ENCODE data around the gene ASB9.
"Not testable (repeated sequence)": the region's sequence is repeated elsewhere in the genome, so short reads cannot be mapped to it uniquely, and the experiment has no call there.

Gene ASB9

GRCh38 chrX:15269618-15270521 is at the start of gene ASB9:
ASB9 (minus strand) TSS chrX:15270083; CDS start chrX:15269874, 209 bp downstream.
- DNase-seq = no peak

DNA sequence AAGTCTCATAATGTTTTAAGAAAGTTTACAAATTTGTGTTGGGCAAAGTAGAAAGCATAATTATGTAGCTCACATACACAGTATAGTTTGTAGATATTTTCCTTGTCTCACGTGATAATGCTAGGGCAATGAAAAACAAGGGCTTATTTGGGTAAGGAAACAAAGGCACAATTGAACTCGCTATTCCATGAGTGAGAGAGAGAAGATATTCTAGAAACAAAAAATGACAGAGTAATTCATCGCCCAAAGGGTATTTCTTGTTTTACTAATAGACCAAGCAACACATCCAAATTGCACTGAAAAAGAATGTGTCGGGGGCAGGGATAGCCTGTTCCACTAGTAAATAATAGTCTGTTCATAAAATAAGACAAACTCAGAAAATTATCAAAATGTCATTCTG is 49.2 kb upstream of the ASB9 start:
- peak; percentile 20 for DNase-seq

- DNase-seq = no peak
Observed at GRCh38 chrX:15315509-15315908, 45.6 kb upstream of the ASB9 start, which contains the start of gene ASB11. ASB11 (minus strand) TSS chrX:15315640; CDS start chrX:15315605, 35 bp downstream.

- no peak for DNase-seq
Observed at GRCh38 chrX:15314472-15314871, 44.6 kb upstream of the ASB9 start.

GRCh38 chrX:15311119-15311518 is 41.2 kb upstream of the ASB9 start:
- DNase-seq = no peak

DNA sequence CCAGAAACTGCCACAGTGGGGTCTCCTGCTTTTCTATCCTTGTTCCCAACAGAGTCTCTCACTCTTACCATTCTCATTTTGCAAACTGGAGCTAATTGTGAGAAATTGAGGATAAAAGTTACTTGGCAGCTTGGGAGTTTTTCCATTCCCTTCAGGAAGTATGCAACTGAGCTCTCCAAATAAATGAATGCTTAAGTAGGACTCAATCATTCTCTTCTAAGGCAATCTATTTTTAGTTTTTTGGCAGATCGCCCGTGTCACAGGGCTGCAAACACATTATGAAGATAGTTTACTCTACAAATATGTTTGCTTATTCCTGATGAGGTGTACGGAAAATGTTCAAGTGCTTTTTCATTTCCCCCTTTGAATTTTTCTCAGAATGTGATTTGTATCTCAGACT is 40.2 kb upstream of the ASB9 start:
- no peak for DNase-seq

DNA sequence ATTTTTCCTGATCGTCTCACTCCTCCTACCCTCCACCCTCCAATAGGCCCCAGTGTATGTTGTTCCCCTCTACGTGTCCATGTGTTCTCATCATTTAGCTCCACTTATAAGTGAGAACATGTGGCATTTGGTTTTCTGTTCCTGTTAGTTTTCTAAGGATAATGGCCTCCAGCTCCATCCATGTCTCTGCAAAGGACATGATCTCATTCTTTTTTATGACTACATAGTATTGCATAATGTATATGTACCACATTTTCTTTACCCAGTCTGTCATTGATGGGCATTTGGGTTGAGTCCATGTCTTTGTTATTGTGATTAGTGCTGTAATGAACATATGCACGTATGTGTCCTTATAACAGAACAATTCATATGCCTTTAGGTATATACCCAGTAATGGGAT is 36.0 kb upstream of the ASB9 start:
- not testable (repeated sequence) for DNase-seq

GRCh38 chrX:15301924-15302323 is 32.0 kb upstream of the ASB9 start:
- DNase-seq = no peak

GRCh38 chrX:15299941-15300851 is 30.3 kb upstream of the ASB9 start:
- no peak for DNase-seq

DNA sequence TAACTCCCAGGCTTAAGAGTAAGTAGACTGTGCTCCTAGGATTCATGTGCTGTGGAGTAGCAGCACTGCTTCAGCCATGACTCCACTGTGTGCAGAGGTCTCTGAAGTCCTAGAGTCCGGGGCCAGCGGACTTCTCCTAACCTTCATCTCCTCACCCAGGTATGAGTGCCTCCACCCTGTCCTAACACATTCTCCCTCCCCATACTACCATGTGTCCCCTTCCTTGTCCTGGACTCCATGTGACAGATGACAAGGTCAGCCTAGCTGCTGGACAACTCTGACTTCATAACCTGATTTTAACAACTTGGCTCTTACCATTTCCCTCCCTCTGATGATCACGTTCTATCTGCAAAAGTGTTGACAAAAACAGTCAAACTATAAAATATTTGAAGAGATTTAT is 28.9 kb upstream of the ASB9 start:
- no peak for DNase-seq

GRCh38 chrX:15298201-15298600 is 28.3 kb upstream of the ASB9 start:
- no peak for DNase-seq

- DNase-seq = no peak
Observed at GRCh38 chrX:15293451-15293850, 23.6 kb upstream of the ASB9 start.

GRCh38 chrX:15292861-15293260 is 23.0 kb upstream of the ASB9 start:
- no peak for DNase-seq

DNA sequence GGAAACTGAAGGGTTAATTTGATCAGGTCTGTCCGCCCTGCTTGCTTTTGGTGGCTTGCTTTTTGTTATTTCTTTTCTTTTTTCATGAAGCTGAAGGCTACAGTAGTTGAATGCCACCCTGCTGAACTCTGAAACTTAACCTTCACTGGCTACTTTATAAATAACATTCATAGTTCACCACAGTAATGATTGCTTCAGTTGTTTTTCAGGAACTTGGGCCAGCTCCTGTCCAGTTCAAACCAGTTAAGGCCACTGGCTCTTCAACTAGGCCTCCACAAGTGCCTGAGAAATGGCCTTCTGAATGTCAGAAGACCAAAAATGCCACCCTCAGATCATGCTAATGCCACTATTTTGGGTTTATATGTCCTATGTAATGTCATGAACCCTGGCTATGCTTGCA is 7.7 kb upstream of the ASB9 start:
- DNase-seq = no peak

GRCh38 chrX:15274946-15275345 is 5.1 kb upstream of the ASB9 start:
- DNase-seq = no peak

- DNase-seq = not testable (repeated sequence)
Observed at GRCh38 chrX:15273275-15273674, 3.4 kb upstream of the ASB9 start.

DNA sequence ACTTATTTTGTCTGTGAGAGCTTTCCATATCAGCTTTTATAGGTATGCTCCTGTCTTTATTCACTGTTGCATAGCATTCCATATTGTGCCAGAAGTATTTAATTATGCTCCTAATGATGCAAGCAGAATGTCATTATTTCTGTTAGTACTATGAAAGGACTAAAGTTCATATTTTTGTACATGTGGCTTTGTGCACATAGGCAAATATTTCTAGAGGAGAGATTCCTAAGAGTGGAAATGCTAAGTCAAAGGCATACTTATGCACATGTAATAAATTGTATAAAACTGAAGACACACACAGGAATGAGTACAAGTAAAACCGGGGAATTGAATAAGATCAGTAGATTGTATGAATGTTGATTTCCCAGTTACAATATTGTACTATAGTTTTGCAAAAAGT is 1.9 kb upstream of the ASB9 start:
- no peak for DNase-seq

DNA sequence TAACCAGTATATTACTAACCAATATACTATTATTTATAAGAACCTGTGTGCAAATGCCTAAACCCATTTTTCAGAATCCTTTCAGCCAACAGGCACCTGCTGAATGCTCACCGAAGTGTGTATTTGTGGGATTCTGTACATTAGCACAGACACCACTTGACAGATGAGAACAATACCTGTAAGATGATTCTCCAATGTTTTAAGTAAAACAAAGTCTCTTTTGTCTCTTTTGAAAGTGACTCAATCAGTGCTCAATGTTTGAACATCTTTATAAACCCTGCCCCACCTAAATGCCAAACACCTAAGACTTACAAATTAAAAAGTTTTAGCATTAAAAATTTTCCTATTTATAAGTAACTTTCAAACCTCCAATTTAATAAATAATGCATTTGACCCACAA is 763 bp downstream of the ASB9 start:
- DNase-seq = no peak

- DNase-seq = no peak
Observed at GRCh38 chrX:15254852-15255251, 15.0 kb downstream of the ASB9 start.

DNA sequence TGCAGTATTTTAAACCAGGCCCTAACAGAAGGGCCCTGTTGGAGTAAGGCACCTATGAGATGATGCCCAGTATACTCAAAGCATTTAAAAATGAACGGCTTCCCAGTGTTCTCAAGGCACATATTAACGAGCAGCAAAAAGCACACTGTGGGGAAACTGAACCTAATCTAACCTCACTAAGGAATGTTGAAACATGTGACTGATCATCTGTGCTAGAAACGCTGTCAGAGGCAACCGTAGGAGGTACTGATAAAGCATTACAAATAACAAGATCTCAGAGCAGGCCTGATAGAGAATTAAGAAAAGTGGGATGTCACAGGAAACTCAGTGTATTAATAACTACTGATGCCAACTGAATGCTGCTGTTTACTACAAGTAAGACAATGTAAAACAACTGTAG is 24.0 kb downstream of the ASB9 start:
- no peak for DNase-seq

DNA sequence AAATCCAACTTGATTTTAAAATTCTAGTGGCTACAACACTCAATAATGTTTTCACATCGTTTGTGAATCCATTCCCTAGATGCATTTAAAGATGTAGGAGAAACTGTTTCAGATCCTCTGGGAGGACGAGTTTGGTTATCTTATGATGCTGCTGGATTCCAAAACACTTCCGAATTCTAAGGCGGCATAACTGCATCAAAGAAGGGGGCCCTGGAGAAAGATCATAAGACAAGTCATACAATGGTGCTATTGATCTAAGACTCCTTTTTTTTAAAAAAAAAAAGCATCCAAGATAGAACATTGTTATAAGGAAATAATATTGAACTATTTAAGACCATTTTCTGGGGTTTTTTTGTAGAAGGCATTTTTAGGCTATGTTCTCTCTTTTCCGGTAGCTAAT is 25.5 kb downstream of the ASB9 start:
- DNase-seq = no peak

- peak; percentile 2 for DNase-seq
Observed at GRCh38 chrX:15242899-15243555, 26.9 kb downstream of the ASB9 start.

GRCh38 chrX:15241301-15241700 is 28.6 kb downstream of the ASB9 start:
- no peak for DNase-seq
